K562 (cell line): ENCODE measurements around the gene BZW2. TPM values are rescaled to one million over a fixed set of nuclear protein-coding genes. Genes with fewer than 3 reads are reported as not detected.

Source experiments
- ATAC-seq: fragments of 200-7000 bp; cut with Tn5 transposase; 3 replicates; pipeline ENCODE4 v1.9.1; 2020; ENCODE audit warnings: moderate library complexity
- BruUV-seq: library from RNA; stranded (reverse); fragments of 400-500 nt; replicated peaks from 2 replicates; lab custom pipeline; 2021; lab: Mats Ljungman, UMichigan
- CTCF ChIA-PET: fragments of 300-600 bp; formaldehyde crosslinking; extraction: SDS; loops from one replicate; lab custom pipeline; 2021; ENCODE audit warnings: low intra/inter-chr PET ratio; lab: Yijun Ruan, JAX
- POLR2A ChIA-PET: fragments of 300-600, 350-650 bp; sonication (Branson Sonifier 250); formaldehyde crosslinking; extraction: SDS; loops from one replicate; lab custom pipeline; 2021; ENCODE audit warnings: antibody characterized with exemption, inconsistent platforms; lab: Yijun Ruan, JAX
- DNase-seq, 4 experiments: peaks; one replicate each; pipeline versions ENCODE4 v3.0.0 to v3.0.0-alpha.2; 2011 to 2018; ENCODE audit warnings: low spot score in 3 of 4, mixed read lengths in 3 of 4; ENCODE audit errors: extremely low read depth in 1 of 4
- FAIRE-seq: peaks from 2 replicates; lab custom pipeline; 2011; peaks lifted over from hg19 to GRCh38; lab: Jason Lieb, UNC
- H2AFZ ChIP-seq: 2 replicates; pipeline ENCODE4 v1.6.0; 2011; ENCODE audit warnings: low read depth, low read length, control low read depth, inconsistent platforms
- H3K27ac ChIP-seq: fragments of 200-600 bp; 3 replicates; pipeline ENCODE4 v1.8.0; 2011; ENCODE audit warnings: low read depth, mild to moderate bottlenecking, control low read depth, inconsistent platforms, low read length, moderate library complexity, mixed read lengths; ENCODE audit errors: extremely low read depth
- H3K27me3 ChIP-seq, 2 experiments: fragments of 300-600 bp in 1 of 2; 2 replicates in 1 of 2; 3 replicates in 1 of 2; pipeline versions ENCODE4 v1.6.0 to v1.8.0; 2011; ENCODE audit warnings: inconsistent platforms in 2 of 2, low read length in 2 of 2, mild to moderate bottlenecking in 1 of 2, mixed read lengths in 1 of 2, moderate library complexity in 1 of 2; ENCODE audit not compliant: control insufficient read depth in 2 of 2, insufficient read depth in 2 of 2
- H3K36me3 ChIP-seq: fragments of 300-600 bp; 3 replicates; pipeline ENCODE4 v1.8.0; 2011; ENCODE audit warnings: mild to moderate bottlenecking, low read length, inconsistent platforms; ENCODE audit not compliant: control insufficient read depth, insufficient read depth
- H3K4me1 ChIP-seq, 2 experiments: fragments of 200-600 bp in 1 of 2; replicated peaks in 1 of 2; 2 replicates in 1 of 2; 3 replicates in 1 of 2; pipeline versions ENCODE4 v1.5.1 to v1.8.0; 2011; ENCODE audit warnings: inconsistent platforms in 2 of 2, low read length in 2 of 2, mild to moderate bottlenecking in 1 of 2, mixed read lengths in 1 of 2, moderate library complexity in 1 of 2; ENCODE audit not compliant: control insufficient read depth in 2 of 2, insufficient read depth in 2 of 2
- H3K4me2 ChIP-seq: 2 replicates; pipeline ENCODE4 v1.6.1; 2011; ENCODE audit warnings: low read length, control low read depth, inconsistent platforms, mixed read lengths; ENCODE audit not compliant: insufficient read depth
- H3K4me3 ChIP-seq: fragments of 200-600 bp; sonication (generic), shearing (Covaris generic); 2 replicates; pipeline ENCODE4 v1.5.1; 2016; ENCODE audit warnings: control low read depth, inconsistent platforms
- H3K79me2 ChIP-seq: fragments of 200-600 bp; 3 replicates; pipeline ENCODE4 v1.8.0; 2011; ENCODE audit warnings: low read length, inconsistent platforms; ENCODE audit not compliant: control insufficient read depth, insufficient read depth
- H3K9ac ChIP-seq, 2 experiments: 2 replicates each; pipeline versions ENCODE4 v1.6.0 to v1.6.1; 2011; ENCODE audit warnings: low read depth in 2 of 2, low read length in 2 of 2, control low read depth in 1 of 2, inconsistent platforms in 1 of 2, mild to moderate bottlenecking in 1 of 2, mixed read lengths in 1 of 2; ENCODE audit not compliant: insufficient read depth in 1 of 2
- H3K9me1 ChIP-seq: one replicate; pipeline ENCODE4 v1.6.0; 2011; ENCODE audit warnings: inconsistent platforms, mild to moderate bottlenecking, low read length, moderate library complexity; ENCODE audit not compliant: control insufficient read depth, insufficient read depth
- H3K9me3 ChIP-seq: replicated peaks from 2 replicates; pipeline ENCODE4 v1.5.1; 2011; ENCODE audit warnings: low read depth, low read length, inconsistent platforms; ENCODE audit not compliant: control insufficient read depth, insufficient read depth
- H4K20me1 ChIP-seq: replicated peaks from 2 replicates; pipeline ENCODE4 v1.6.1; 2011; ENCODE audit warnings: low read length, inconsistent platforms, mixed read lengths; ENCODE audit not compliant: control insufficient read depth, insufficient read depth
- CBX1 ChIP-seq: sonication (generic); IDR thresholded peaks from 2 replicates; pipeline ENCODE4 v1.6.1; 2016; ENCODE audit warnings: antibody characterized with exemption, low read depth, mild to moderate bottlenecking
- CREM ChIP-seq: IDR thresholded peaks from 2 replicates; pipeline ENCODE4 v1.6.1; 2014; ENCODE audit warnings: antibody characterized with exemption, low read depth
- EP400 ChIP-seq: fragments of 450-650 bp; IDR thresholded peaks from 2 replicates; pipeline ENCODE4 v1.6.1; 2017; ENCODE audit warnings: antibody characterized with exemption, mild to moderate bottlenecking, moderate library complexity
- JUNB ChIP-seq: fragments of 450-650 bp; formaldehyde crosslinking; conservative IDR thresholded peaks from 2 replicates; pipeline ENCODE4 v1.4.0; 2020; ENCODE audit warnings: mild to moderate bottlenecking
- SRSF9 ChIP-seq: fragments of 200-400 bp; formaldehyde crosslinking; IDR thresholded peaks from 2 replicates; pipeline ENCODE4 v1.6.1; 2017; ENCODE audit warnings: low read depth, low read length, borderline replicate concordance
- USF2 ChIP-seq: sonication (generic); formaldehyde crosslinking; IDR thresholded peaks from 2 replicates; pipeline ENCODE4 v1.5.0; 2020; ENCODE audit warnings: missing genetic modification reagents
- WGBS: fragments of 100-300 bp; shearing (Covaris generic); methylation state at CpG from one replicate; pipeline ENCODE4 v1.1.6; 2016; ENCODE audit warnings: low coverage, mixed read lengths; ENCODE audit not compliant: insufficient coverage; ENCODE audit errors: missing lambda C conversion rate; 5-methylcytosine and 5-hydroxymethylcytosine counted together
- in situ Hi-C: fragments of 300-500 bp; cut with MboI; formaldehyde crosslinking; loops from 4 replicates; pipeline ENCODE4 v1.15.0; 2018; ENCODE audit warnings: inconsistent platforms, mixed read lengths
- intact Hi-C: fragments of 100-400 bp; cut with micrococcal nuclease; formaldehyde crosslinking; loops from 2 replicates; pipeline ENCODE4 v1.14.2; 2022
- polyA plus RNA-seq, 8 experiments: library from polyadenylated mRNA; depleted of rRNA in 4 of 8; stranded (reverse) in 5 of 8; unstranded in 3 of 8; fragments of >200 nt; fragmentation: Nextera tagmentation in 2 of 8; fragmentation: Illumina TruSeq in 1 of 8; extraction: Ambion mirVana in 2 of 8; extraction: Trizol in 1 of 8; gene quantifications; 2 replicates each; pipeline versions ENCODE4 v1.2.1 to v1.2.3, GENCODE V29; 2011 to 2014; ENCODE audit warnings: inconsistent platforms in 1 of 8, missing spikeins in 1 of 8
- total RNA-seq, 7 experiments: library from RNA; depleted of rRNA in 6 of 7; stranded (reverse); fragments of >200 nt in 6 of 7; fragmentation: Illumina TruSeq in 2 of 7; extraction: Trizol in 2 of 7; gene quantifications; 2 replicates each; pipeline versions ENCODE4 v1.2.1 to v1.2.3, GENCODE V29; 2011 to 2021; ENCODE audit warnings: low replicate concordance in 1 of 7
- TF ChIP-seq, protein P1 (sequence below), 2 experiments: fragments of 450-650 bp; IDR thresholded peaks; 2 replicates each; pipeline ENCODE4 v1.6.1; 2018; ENCODE audit warnings: mild to moderate bottlenecking in 2 of 2, low read depth in 1 of 2; ENCODE audit not compliant: partially characterized antibody in 2 of 2

The BZW2 gene
- total and polyA plus RNA-seq, 9 of the 15 experiments (the other 6 are each of a cell fraction or from before 2014, with no cell fraction given): 140 to 316 (median 173) TPM

GRCh38 chr7:16691241-16691640 lies 45.3 kb downstream of the BZW2 start:
- POLR2A ChIA-PET: interaction anchor here (0.6 kb wide), 1 partner anchor 20 kb away, joined by 3 read pairs; no protein-coding TSS in a partner anchor
- intact Hi-C loops: loop anchor here (10.0 kb wide), 1 partner anchor 576 kb away; no protein-coding TSS in a partner anchor

More at GRCh38 chr7:16691241-16691640, 45.3 kb downstream of the BZW2 start:
- Histone ChIP-seq H3K9me1 (no peaks in the 10 kb centered on the region), H2AFZ (no peak overlapping the region), H3K4me1 (no peaks in the 10 kb centered on the region), H3K27ac (no peak overlapping the region), H3K4me3 (no peak overlapping the region), H3K36me3 (peaks cover 96% of the 10 kb centered on the region), H3K4me2 (no peak overlapping the region), H3K9ac (no peak overlapping the region), H3K9me3 (no peaks in the 10 kb centered on the region), H4K20me1 (no peaks in the 10 kb centered on the region), H3K79me2 (no peaks in the 10 kb centered on the region), H3K27me3 (no peaks in the 10 kb centered on the region)
- WGBS: 89% methylated on average over 4 of the region's 4 CpGs
- in situ Hi-C loops: no loop called here
- FAIRE-seq (no peak), ATAC-seq (no peak), DNase-seq (no peak)
- TF ChIP-seq JUNB (CRISPR knock-in tag): no peak
- TF ChIP-seq EP400: no peak
- TF ChIP-seq SRSF9: no peak
- TF ChIP-seq, protein P1, sequence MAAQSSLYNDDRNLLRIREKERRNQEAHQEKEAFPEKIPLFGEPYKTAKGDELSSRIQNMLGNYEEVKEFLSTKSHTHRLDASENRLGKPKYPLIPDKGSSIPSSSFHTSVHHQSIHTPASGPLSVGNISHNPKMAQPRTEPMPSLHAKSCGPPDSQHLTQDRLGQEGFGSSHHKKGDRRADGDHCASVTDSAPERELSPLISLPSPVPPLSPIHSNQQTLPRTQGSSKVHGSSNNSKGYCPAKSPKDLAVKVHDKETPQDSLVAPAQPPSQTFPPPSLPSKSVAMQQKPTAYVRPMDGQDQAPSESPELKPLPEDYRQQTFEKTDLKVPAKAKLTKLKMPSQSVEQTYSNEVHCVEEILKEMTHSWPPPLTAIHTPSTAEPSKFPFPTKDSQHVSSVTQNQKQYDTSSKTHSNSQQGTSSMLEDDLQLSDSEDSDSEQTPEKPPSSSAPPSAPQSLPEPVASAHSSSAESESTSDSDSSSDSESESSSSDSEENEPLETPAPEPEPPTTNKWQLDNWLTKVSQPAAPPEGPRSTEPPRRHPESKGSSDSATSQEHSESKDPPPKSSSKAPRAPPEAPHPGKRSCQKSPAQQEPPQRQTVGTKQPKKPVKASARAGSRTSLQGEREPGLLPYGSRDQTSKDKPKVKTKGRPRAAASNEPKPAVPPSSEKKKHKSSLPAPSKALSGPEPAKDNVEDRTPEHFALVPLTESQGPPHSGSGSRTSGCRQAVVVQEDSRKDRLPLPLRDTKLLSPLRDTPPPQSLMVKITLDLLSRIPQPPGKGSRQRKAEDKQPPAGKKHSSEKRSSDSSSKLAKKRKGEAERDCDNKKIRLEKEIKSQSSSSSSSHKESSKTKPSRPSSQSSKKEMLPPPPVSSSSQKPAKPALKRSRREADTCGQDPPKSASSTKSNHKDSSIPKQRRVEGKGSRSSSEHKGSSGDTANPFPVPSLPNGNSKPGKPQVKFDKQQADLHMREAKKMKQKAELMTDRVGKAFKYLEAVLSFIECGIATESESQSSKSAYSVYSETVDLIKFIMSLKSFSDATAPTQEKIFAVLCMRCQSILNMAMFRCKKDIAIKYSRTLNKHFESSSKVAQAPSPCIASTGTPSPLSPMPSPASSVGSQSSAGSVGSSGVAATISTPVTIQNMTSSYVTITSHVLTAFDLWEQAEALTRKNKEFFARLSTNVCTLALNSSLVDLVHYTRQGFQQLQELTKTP (IDR thresholded peaks at IDR 0.05; ENCODE audit: low read depth in 1 of 2, partially characterized antibody in 2 of 2): no peak
- TF ChIP-seq USF2: no peak
- no peak for TF ChIP-seq CREM
- no peak for TF ChIP-seq CBX1
- CTCF ChIA-PET: no interaction called here
- no TSS peak for BruUV-seq
